Myometrial cell (primary cell): Measurements from ENCODE around the gene RAG1. TPM values are rescaled to one million over a fixed set of nuclear protein-coding genes. Genes with fewer than 3 reads are reported as not detected.

Experiments
- total RNA-seq: library from RNA; depleted of rRNA; stranded (reverse); fragments of >200 nt; gene quantifications from 2 replicates; pipeline ENCODE4 v1.2.3, GENCODE V29; 2015

RAG1 gene
- total RNA-seq, result 0.29 and 0.89 TPM in 2 replicates

GRCh38 chr11:36567694-36568093, at the start of gene RAG1:
Gene RAG1 (plus strand): TSS chr11:36568007. CDS start chr11:36573305, 5,298 bp downstream.

GRCh38 chr11:36594316-36594989, 26.6 kb downstream of the RAG1 start, which contains the start of gene IFTAP:
Gene IFTAP (plus strand): TSS chr11:36594502. CDS start chr11:36610104, 15,602 bp downstream.

GRCh38 chr11:36598051-36598450, 30.2 kb downstream of the RAG1 start, which contains the start of gene RAG2:
Gene RAG2 (minus strand): TSS chr11:36598236. CDS start chr11:36594168, 4,068 bp downstream.

Other genes with a start within 250 kb of the RAG1 start
- 4.0 and 4.3 TPM in 2 replicates for gene TRAF6, start 57.7 kb upstream of the RAG1 start, total RNA-seq
- 23.4 and 26.1 TPM in 2 replicates for gene IFTAP, start 26.5 kb downstream of the RAG1 start, total RNA-seq
- gene RAG2, start 30.2 kb downstream of the RAG1 start, total RNA-seq, result not detected in 2 replicates